Left ventricle myocardium inferior (tissue), 1 donor: ENCODE data around the gene RARB. TPM values are rescaled to one million over a fixed set of nuclear protein-coding genes. Genes with fewer than 3 reads are reported as not detected.
A peak's percentile ranks its signal among the peaks of the same experiment; 100 is the strongest.

Source experiments
- DNase-seq: peaks from one replicate; pipeline ENCODE4 v3.0.0-alpha.2; 2020
- H3K27ac ChIP-seq: fragments of 200-600 bp; replicated peaks from 2 replicates; pipeline ENCODE4 v1.8.0; 2021
- H3K27me3 ChIP-seq: fragments of 200-600 bp; 2 replicates; pipeline ENCODE4 v1.8.0; 2021; ENCODE audit warnings: low read depth
- H3K36me3 ChIP-seq: fragments of 200-600 bp; 2 replicates; pipeline ENCODE4 v1.8.0; 2021
- H3K4me1 ChIP-seq: fragments of 200-600 bp; 2 replicates; pipeline ENCODE4 v1.8.0; 2021
- H3K4me3 ChIP-seq: fragments of 200-600 bp; 2 replicates; pipeline ENCODE4 v1.8.0; 2021; ENCODE audit warnings: mild to moderate bottlenecking, moderate library complexity
- H3K9me3 ChIP-seq: fragments of 200-600 bp; replicated peaks from 2 replicates; pipeline ENCODE4 v1.8.0; 2021
- intact Hi-C: fragments of 100-400 bp; cut with micrococcal nuclease; formaldehyde crosslinking; loops from one replicate; pipeline ENCODE4 v1.11.0; 2022
- total RNA-seq: library from RNA; stranded (reverse); fragmentation: NEBNext Ultra II Directional; extraction: Animal tissue kit (Norgen Biotek cat#: 25700); gene quantifications from one replicate; pipeline ENCODE4 v1.2.1, GENCODE V29; 2021
- TF ChIP-seq, protein P1 (sequence below): fragments of 200-600 bp; IDR thresholded peaks from 2 replicates; pipeline ENCODE4 v1.8.0; 2021; ENCODE audit warnings: antibody characterized with exemption, mild to moderate bottlenecking, borderline replicate concordance
- donor health status: DM: no; HTN: yes; CAD: no; lungs with severe emphysema.

Gene RARB
- total RNA-seq, 1 donor from 2014 or later: 15.6 TPM

DNA sequence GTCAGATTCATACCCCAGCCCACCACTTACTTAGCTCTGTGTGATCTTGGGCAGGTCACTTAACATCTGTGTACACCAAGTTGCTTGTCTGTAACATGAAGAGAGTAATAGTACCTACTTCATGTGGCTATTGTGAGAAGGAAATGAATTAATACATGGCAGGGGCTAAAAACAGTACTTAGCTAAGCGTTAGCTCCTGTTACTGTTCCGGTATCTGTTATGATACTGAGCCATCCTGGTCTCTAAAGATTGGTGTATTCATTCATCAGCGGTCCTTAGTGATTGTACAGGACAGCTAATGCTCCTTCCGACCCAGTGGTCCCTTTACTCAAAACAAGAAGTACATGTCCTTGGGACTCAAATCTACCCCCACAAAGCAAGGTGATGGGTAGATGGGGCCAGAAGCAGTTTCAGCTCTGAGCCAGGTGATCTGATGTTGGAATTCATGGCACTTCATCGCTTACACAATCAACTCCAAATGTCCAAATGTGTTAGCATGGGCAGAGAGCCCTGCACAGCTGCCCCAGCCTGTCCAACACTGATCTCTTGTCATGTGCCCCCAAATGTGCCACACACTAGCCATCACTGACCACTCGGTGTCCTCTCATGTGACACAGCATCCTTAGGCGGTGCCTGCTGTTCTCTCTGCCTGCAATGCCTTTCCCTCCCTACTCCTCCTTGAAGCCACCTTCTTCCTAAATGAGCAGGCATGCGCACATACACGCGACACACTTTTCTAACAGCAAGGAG, 84.1 kb downstream of the RARB start:
- no peak for DNase-seq
- no peak overlapping the region for H3K4me3 ChIP-seq
- H3K27ac ChIP-seq: peak overlapping the region; percentile 79
- intact Hi-C loops: no loop called here
- TF ChIP-seq, protein P1, sequence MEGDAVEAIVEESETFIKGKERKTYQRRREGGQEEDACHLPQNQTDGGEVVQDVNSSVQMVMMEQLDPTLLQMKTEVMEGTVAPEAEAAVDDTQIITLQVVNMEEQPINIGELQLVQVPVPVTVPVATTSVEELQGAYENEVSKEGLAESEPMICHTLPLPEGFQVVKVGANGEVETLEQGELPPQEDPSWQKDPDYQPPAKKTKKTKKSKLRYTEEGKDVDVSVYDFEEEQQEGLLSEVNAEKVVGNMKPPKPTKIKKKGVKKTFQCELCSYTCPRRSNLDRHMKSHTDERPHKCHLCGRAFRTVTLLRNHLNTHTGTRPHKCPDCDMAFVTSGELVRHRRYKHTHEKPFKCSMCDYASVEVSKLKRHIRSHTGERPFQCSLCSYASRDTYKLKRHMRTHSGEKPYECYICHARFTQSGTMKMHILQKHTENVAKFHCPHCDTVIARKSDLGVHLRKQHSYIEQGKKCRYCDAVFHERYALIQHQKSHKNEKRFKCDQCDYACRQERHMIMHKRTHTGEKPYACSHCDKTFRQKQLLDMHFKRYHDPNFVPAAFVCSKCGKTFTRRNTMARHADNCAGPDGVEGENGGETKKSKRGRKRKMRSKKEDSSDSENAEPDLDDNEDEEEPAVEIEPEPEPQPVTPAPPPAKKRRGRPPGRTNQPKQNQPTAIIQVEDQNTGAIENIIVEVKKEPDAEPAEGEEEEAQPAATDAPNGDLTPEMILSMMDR: no peak
- H3K27me3 ChIP-seq: no peaks in the 10 kb centered on the region
- H3K9me3 ChIP-seq: no peaks in the 10 kb centered on the region
- H3K4me1 ChIP-seq: peaks cover 98% of the 10 kb centered on the region
- H3K36me3 ChIP-seq: no peaks in the 10 kb centered on the region

DNA sequence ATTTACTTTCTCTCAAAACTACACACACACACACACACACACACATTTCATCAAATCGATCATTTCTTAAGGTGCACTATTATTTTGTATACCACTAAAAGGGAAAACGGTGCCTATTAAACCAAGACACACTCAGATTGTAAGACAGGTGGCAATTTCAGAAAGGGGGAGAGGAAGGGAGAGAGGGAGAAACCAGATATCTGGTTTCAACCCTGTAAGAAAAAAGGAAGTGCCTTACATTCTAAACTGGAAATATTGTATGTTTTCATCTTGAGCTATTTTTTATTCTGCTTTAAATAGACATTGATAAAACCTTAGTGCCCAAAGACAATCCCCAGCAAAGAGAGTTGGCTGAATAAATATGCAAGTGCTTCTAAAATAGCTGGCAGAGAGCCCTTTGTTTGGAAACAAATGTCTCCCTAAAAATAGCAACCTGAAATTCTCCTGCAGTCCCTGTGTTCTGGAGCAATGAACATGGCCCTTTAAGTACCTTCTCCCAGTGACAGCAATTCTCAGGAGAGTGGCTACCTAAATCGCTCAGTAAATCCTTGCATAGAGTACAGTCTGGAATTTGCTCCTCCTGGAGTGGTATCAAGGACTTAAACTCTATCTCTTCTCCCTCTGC, 85.7 kb downstream of the RARB start:
- no peaks in the 10 kb centered on the region for H3K36me3 ChIP-seq
- peaks cover 81% of the 10 kb centered on the region for H3K4me1 ChIP-seq
- peak overlapping the region; percentile 79 for H3K27ac ChIP-seq
- DNase-seq: no peak
- H3K4me3 ChIP-seq: peak overlapping the region; percentile 37
- TF ChIP-seq, protein P1: no peak
- H3K9me3 ChIP-seq: no peaks in the 10 kb centered on the region
- no peaks in the 10 kb centered on the region for H3K27me3 ChIP-seq
- intact Hi-C loops: no loop called here

GRCh38 chr3:25515171-25515570, 87.1 kb downstream of the RARB start:
- Histone ChIP-seq H3K9me3 (no peaks in the 10 kb centered on the region), H3K27ac (peak overlapping the region; percentile 79), H3K27me3 (no peaks in the 10 kb centered on the region), H3K4me1 (peaks cover 74% of the 10 kb centered on the region), H3K4me3 (no peak overlapping the region), H3K36me3 (no peaks in the 10 kb centered on the region)
- TF ChIP-seq, protein P1: no peak
- no peak for DNase-seq
- intact Hi-C loops: no loop called here

DNA sequence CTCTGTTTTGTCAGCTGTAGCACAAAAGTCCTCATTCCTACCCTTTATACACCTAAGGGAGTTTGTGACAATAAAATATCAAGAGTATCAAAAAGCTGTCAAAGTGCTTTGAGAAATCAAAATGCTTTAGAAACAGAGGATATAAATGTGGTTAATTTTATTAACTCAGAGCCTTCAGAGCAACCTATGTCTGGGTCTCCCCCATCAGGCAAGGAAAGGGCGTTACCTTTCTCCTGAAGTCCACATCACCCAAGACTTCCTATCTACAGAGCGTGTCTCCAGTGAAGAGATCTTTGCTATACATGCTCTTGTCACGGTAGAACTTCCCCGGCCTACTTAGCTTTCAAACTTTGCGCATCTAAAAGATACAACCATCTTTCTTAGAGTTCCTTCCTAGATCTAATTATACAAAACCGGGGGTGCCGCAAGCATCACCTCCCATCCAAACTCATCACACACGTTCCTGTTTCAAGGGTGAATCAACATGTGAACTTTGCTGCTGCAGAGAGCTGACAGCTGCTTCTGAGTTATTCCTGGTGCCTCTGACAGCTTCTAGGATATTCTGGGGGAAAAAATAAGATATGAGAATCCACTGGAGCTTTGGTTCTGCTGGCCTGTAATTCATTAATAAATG, 93.0 kb downstream of the RARB start:
- no peaks in the 10 kb centered on the region for H3K27me3 ChIP-seq
- no peaks in the 10 kb centered on the region for H3K36me3 ChIP-seq
- peak overlapping the region; percentile 15 for H3K27ac ChIP-seq
- DNase-seq: no peak
- H3K4me3 ChIP-seq: no peak overlapping the region
- TF ChIP-seq, protein P1: no peak
- intact Hi-C loops: no loop called here
- no peaks in the 10 kb centered on the region for H3K9me3 ChIP-seq
- H3K4me1 ChIP-seq: peaks cover 74% of the 10 kb centered on the region

DNA sequence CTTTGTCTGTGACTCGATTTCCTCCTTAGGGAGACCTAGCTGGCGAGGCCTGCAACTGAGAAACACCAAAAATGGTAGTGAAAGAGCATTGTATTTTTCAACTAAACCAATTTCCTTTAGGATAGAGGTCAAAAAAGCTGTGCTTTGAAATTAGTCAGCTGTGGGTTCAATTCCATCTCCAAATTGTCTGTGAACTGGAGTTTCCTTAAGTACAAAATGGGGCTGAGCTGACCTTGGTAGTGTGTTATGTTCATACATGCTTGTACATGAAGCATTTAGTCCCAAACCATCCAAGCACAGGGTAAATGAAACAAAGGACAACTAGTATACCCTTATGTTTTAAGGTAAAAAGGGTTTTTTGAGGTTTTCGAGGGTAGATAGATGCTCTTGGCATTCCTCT, 99.3 kb downstream of the RARB start:
- Histone ChIP-seq H3K9me3 (peaks cover 12% of the 10 kb centered on the region), H3K4me1 (peaks cover 59% of the 10 kb centered on the region), H3K27me3 (no peaks in the 10 kb centered on the region), H3K36me3 (peaks cover 18% of the 10 kb centered on the region), H3K27ac (peak overlapping the region; percentile 21), H3K4me3 (no peak overlapping the region)
- intact Hi-C loops: no loop called here
- no peak for DNase-seq
- TF ChIP-seq, protein P1: no peak
